K562 (cell line): ENCODE data around the gene COL4A2. TPM values are rescaled to one million over a fixed set of nuclear protein-coding genes. Genes with fewer than 3 reads are reported as not detected.

Experiments
- ATAC-seq: fragments of 200-7000 bp; cut with Tn5 transposase; 3 replicates; pipeline ENCODE4 v1.9.1; 2020; ENCODE audit warnings: moderate library complexity
- BruUV-seq: library from RNA; stranded (reverse); fragments of 400-500 nt; replicated peaks from 2 replicates; lab custom pipeline; 2021; lab: Mats Ljungman, UMichigan
- CTCF ChIA-PET: fragments of 300-600 bp; formaldehyde crosslinking; extraction: SDS; loops from one replicate; lab custom pipeline; 2021; ENCODE audit warnings: low intra/inter-chr PET ratio; lab: Yijun Ruan, JAX
- POLR2A ChIA-PET: fragments of 300-600, 350-650 bp; sonication (Branson Sonifier 250); formaldehyde crosslinking; extraction: SDS; loops from one replicate; lab custom pipeline; 2021; ENCODE audit warnings: antibody characterized with exemption, inconsistent platforms; lab: Yijun Ruan, JAX
- DNase-seq, 4 experiments: peaks; one replicate each; pipeline versions ENCODE4 v3.0.0 to v3.0.0-alpha.2; 2011 to 2018; ENCODE audit warnings: low spot score in 3 of 4, mixed read lengths in 3 of 4; ENCODE audit errors: extremely low read depth in 1 of 4
- FAIRE-seq: peaks from 2 replicates; lab custom pipeline; 2011; peaks lifted over from hg19 to GRCh38; lab: Jason Lieb, UNC
- H2AFZ ChIP-seq: 2 replicates; pipeline ENCODE4 v1.6.0; 2011; ENCODE audit warnings: low read depth, low read length, control low read depth, inconsistent platforms
- H3K27ac ChIP-seq: fragments of 200-600 bp; 3 replicates; pipeline ENCODE4 v1.8.0; 2011; ENCODE audit warnings: low read depth, mild to moderate bottlenecking, control low read depth, inconsistent platforms, low read length, moderate library complexity, mixed read lengths; ENCODE audit errors: extremely low read depth
- H3K27me3 ChIP-seq, 2 experiments: fragments of 300-600 bp in 1 of 2; 2 replicates in 1 of 2; 3 replicates in 1 of 2; pipeline versions ENCODE4 v1.6.0 to v1.8.0; 2011; ENCODE audit warnings: inconsistent platforms in 2 of 2, low read length in 2 of 2, mild to moderate bottlenecking in 1 of 2, mixed read lengths in 1 of 2, moderate library complexity in 1 of 2; ENCODE audit not compliant: control insufficient read depth in 2 of 2, insufficient read depth in 2 of 2
- H3K36me3 ChIP-seq: fragments of 300-600 bp; 3 replicates; pipeline ENCODE4 v1.8.0; 2011; ENCODE audit warnings: mild to moderate bottlenecking, low read length, inconsistent platforms; ENCODE audit not compliant: control insufficient read depth, insufficient read depth
- H3K4me1 ChIP-seq, 2 experiments: fragments of 200-600 bp in 1 of 2; replicated peaks in 1 of 2; 2 replicates in 1 of 2; 3 replicates in 1 of 2; pipeline versions ENCODE4 v1.5.1 to v1.8.0; 2011; ENCODE audit warnings: inconsistent platforms in 2 of 2, low read length in 2 of 2, mild to moderate bottlenecking in 1 of 2, mixed read lengths in 1 of 2, moderate library complexity in 1 of 2; ENCODE audit not compliant: control insufficient read depth in 2 of 2, insufficient read depth in 2 of 2
- H3K4me2 ChIP-seq: 2 replicates; pipeline ENCODE4 v1.6.1; 2011; ENCODE audit warnings: low read length, control low read depth, inconsistent platforms, mixed read lengths; ENCODE audit not compliant: insufficient read depth
- H3K4me3 ChIP-seq: fragments of 200-600 bp; sonication (generic), shearing (Covaris generic); 2 replicates; pipeline ENCODE4 v1.5.1; 2016; ENCODE audit warnings: control low read depth, inconsistent platforms
- H3K79me2 ChIP-seq: fragments of 200-600 bp; 3 replicates; pipeline ENCODE4 v1.8.0; 2011; ENCODE audit warnings: low read length, inconsistent platforms; ENCODE audit not compliant: control insufficient read depth, insufficient read depth
- H3K9ac ChIP-seq, 2 experiments: 2 replicates each; pipeline versions ENCODE4 v1.6.0 to v1.6.1; 2011; ENCODE audit warnings: low read depth in 2 of 2, low read length in 2 of 2, control low read depth in 1 of 2, inconsistent platforms in 1 of 2, mild to moderate bottlenecking in 1 of 2, mixed read lengths in 1 of 2; ENCODE audit not compliant: insufficient read depth in 1 of 2
- H3K9me1 ChIP-seq: one replicate; pipeline ENCODE4 v1.6.0; 2011; ENCODE audit warnings: inconsistent platforms, mild to moderate bottlenecking, low read length, moderate library complexity; ENCODE audit not compliant: control insufficient read depth, insufficient read depth
- H3K9me3 ChIP-seq: replicated peaks from 2 replicates; pipeline ENCODE4 v1.5.1; 2011; ENCODE audit warnings: low read depth, low read length, inconsistent platforms; ENCODE audit not compliant: control insufficient read depth, insufficient read depth
- H4K20me1 ChIP-seq: replicated peaks from 2 replicates; pipeline ENCODE4 v1.6.1; 2011; ENCODE audit warnings: low read length, inconsistent platforms, mixed read lengths; ENCODE audit not compliant: control insufficient read depth, insufficient read depth
- CREB1 ChIP-seq, 2 experiments: sonication (generic) in 1 of 2; formaldehyde crosslinking in 1 of 2; IDR thresholded peaks; 2 replicates each; pipeline versions ENCODE4 v1.6.1 to v1.8.0; 2012 to 2022; ENCODE audit warnings: inconsistent platforms in 1 of 2, mild to moderate bottlenecking in 1 of 2, missing genetic modification reagents in 1 of 2, moderate library complexity in 1 of 2
- HSF4 ChIP-seq: fragments of 250-450 bp; sonication (Bioruptor Pico); IDR thresholded peaks from 2 replicates; pipeline ENCODE4 v2.1.2; 2022; ENCODE audit warnings: mild to moderate bottlenecking, moderate library complexity, borderline replicate concordance
- NEUROD1 ChIP-seq: fragments of 150-350 bp; IDR thresholded peaks from 2 replicates; pipeline ENCODE4 v1.6.1; 2014; ENCODE audit warnings: borderline replicate concordance, low read length, low read depth; ENCODE audit not compliant: partially characterized antibody
- PRMT5 ChIP-seq: sonication (generic); formaldehyde crosslinking; IDR thresholded peaks from 2 replicates; pipeline ENCODE4 v1.5.0; 2020; ENCODE audit warnings: missing genetic modification reagents
- TCF3 ChIP-seq: sonication (generic); formaldehyde crosslinking; IDR thresholded peaks from 2 replicates; pipeline ENCODE4 v1.4.0; 2020; ENCODE audit warnings: mild to moderate bottlenecking, missing genetic modification reagents
- THAP7 ChIP-seq: fragments of 250-450 bp; sonication (Bioruptor Pico); IDR thresholded peaks from 2 replicates; pipeline ENCODE4 v1.5.0; 2021
- ZBTB1 ChIP-seq: sonication (generic); formaldehyde crosslinking; IDR thresholded peaks from 2 replicates; pipeline ENCODE4 v1.8.1; 2023; ENCODE audit warnings: missing genetic modification reagents, low read depth, mild to moderate bottlenecking, borderline replicate concordance
- ZNF263 ChIP-seq: sonication (generic); formaldehyde crosslinking; IDR thresholded peaks from 2 replicates; pipeline ENCODE4 v1.8.0; 2022; ENCODE audit warnings: mild to moderate bottlenecking, missing genetic modification reagents, borderline replicate concordance
- ZNF436 ChIP-seq: fragments of 250-450, 450-650 bp; sonication (Bioruptor Pico); formaldehyde crosslinking; IDR thresholded peaks from 2 replicates; pipeline ENCODE4 v1.7.0; 2020; ENCODE audit warnings: mild to moderate bottlenecking
- WGBS: fragments of 100-300 bp; shearing (Covaris generic); methylation state at CpG from one replicate; pipeline ENCODE4 v1.1.6; 2016; ENCODE audit warnings: low coverage, mixed read lengths; ENCODE audit not compliant: insufficient coverage; ENCODE audit errors: missing lambda C conversion rate; 5-methylcytosine and 5-hydroxymethylcytosine counted together
- in situ Hi-C: fragments of 300-500 bp; cut with MboI; formaldehyde crosslinking; loops from 4 replicates; pipeline ENCODE4 v1.15.0; 2018; ENCODE audit warnings: inconsistent platforms, mixed read lengths
- intact Hi-C: fragments of 100-400 bp; cut with micrococcal nuclease; formaldehyde crosslinking; loops from 2 replicates; pipeline ENCODE4 v1.14.2; 2022
- polyA plus RNA-seq, 8 experiments: library from polyadenylated mRNA; depleted of rRNA in 4 of 8; stranded (reverse) in 5 of 8; unstranded in 3 of 8; fragments of >200 nt; fragmentation: Nextera tagmentation in 2 of 8; fragmentation: Illumina TruSeq in 1 of 8; extraction: Ambion mirVana in 2 of 8; extraction: Trizol in 1 of 8; gene quantifications; 2 replicates each; pipeline versions ENCODE4 v1.2.1 to v1.2.3, GENCODE V29; 2011 to 2014; ENCODE audit warnings: inconsistent platforms in 1 of 8, missing spikeins in 1 of 8
- total RNA-seq, 7 experiments: library from RNA; depleted of rRNA in 6 of 7; stranded (reverse); fragments of >200 nt in 6 of 7; fragmentation: Illumina TruSeq in 2 of 7; extraction: Trizol in 2 of 7; gene quantifications; 2 replicates each; pipeline versions ENCODE4 v1.2.1 to v1.2.3, GENCODE V29; 2011 to 2021; ENCODE audit warnings: low replicate concordance in 1 of 7
- TF ChIP-seq, protein P1 (sequence below): fragments of 200-800 bp; sonication (Bioruptor generic); IDR thresholded peaks from 2 replicates; pipeline ENCODE4 v1.6.1; 2017; ENCODE audit warnings: missing genetic modification characterization, missing compliant biosample characterization
- TF ChIP-seq, protein P2 (sequence below), 2 experiments: fragments of 450-650 bp; conservative IDR thresholded peaks; 2 replicates each; pipeline ENCODE4 v1.6.1; 2017; ENCODE audit warnings: mild to moderate bottlenecking in 2 of 2, moderate library complexity in 2 of 2
- TF ChIP-seq, protein P3 (sequence below): fragments of 450-650 bp; IDR thresholded peaks from 2 replicates; pipeline ENCODE4 v1.7.0; 2016; ENCODE audit warnings: borderline replicate concordance
- TF ChIP-seq, protein P4 (sequence below): fragments of 450-650 bp; IDR thresholded peaks from 2 replicates; pipeline ENCODE4 v1.6.1; 2016; ENCODE audit warnings: borderline replicate concordance

The COL4A2 gene
- total and polyA plus RNA-seq, 9 of the 15 experiments (the other 6 are each of a cell fraction or from before 2014, with no cell fraction given): 0.13 to 15.2 (median 8.1) TPM

DNA sequence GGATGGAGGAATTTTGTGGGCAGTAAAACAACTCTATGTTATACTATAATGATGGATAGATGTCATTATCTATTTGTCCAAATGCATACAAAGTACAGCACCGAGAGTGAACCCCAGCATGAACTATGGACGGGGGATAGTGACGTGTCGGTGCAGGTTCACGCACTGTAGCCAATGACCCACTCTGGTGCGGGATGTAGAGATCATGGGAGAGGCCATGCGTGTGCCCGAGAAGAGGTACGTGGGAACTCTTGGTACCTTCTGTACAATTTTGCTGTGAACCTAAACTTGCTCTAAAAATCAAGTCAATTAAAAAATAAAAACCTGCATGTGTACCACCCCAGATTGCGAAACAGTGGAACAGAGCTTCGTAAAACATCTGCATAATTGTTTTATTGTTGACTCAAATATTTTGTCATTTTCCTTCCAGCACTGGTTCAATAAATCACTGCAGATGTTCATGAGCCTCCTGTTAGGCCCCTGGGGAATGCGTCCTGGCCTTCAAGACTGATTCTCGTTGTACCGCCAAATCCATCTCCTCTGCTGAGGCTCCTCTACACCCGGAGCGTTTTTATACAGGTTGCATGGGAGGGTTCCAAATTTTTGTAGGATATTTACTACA, 31.0 kb upstream of the COL4A2 start:
- under 1% methylated on average over 15 of the region's 16 CpGs for whole genome bisulfite sequencing
- no TSS peak for BruUV-seq
- intact Hi-C loops (no loop called here), in situ Hi-C loops (no loop called here)
- Histone ChIP-seq H3K27me3 (peaks cover 3 to 5% of the 10 kb centered on the region in 2 experiments; a peak in 3 of 5 replicates), H3K27ac (no peak overlapping the region), H3K9me1 (no peaks in the 10 kb centered on the region), H3K4me3 (no peak overlapping the region), H2AFZ (no peak overlapping the region), H3K9me3 (no peaks in the 10 kb centered on the region), H3K4me2 (no peak overlapping the region), H3K9ac (no peak overlapping the region), H3K36me3 (no peaks in the 10 kb centered on the region), H3K79me2 (no peaks in the 10 kb centered on the region), H3K4me1 (no peaks in the 10 kb centered on the region), H4K20me1 (no peaks in the 10 kb centered on the region)
- FAIRE-seq: no peak
- ChIA-PET CTCF (no interaction called here), POLR2A (no interaction called here)
- no peak for ATAC-seq
- no peak for DNase-seq
- TF ChIP-seq ZBTB1 (CRISPR knock-in tag) (no peak), ZNF436 (CRISPR knock-in tag) (no peak), HSF4 (no peak), ZNF263 (CRISPR knock-in tag) (no peak), PRMT5 (CRISPR knock-in tag) (no peak), THAP7 (no peak), CREB1 (IDR thresholded peaks at IDR 0.05) (no peak), CREB1 (CRISPR knock-in tag; IDR thresholded peaks at IDR 0.05) (no peak), NEUROD1 (no peak), TCF3 (CRISPR knock-in tag) (no peak)
- TF ChIP-seq, protein P1, sequence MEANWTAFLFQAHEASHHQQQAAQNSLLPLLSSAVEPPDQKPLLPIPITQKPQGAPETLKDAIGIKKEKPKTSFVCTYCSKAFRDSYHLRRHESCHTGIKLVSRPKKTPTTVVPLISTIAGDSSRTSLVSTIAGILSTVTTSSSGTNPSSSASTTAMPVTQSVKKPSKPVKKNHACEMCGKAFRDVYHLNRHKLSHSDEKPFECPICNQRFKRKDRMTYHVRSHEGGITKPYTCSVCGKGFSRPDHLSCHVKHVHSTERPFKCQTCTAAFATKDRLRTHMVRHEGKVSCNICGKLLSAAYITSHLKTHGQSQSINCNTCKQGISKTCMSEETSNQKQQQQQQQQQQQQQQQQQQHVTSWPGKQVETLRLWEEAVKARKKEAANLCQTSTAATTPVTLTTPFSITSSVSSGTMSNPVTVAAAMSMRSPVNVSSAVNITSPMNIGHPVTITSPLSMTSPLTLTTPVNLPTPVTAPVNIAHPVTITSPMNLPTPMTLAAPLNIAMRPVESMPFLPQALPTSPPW (CRISPR knock-in tag): no peak
- TF ChIP-seq, protein P2, sequence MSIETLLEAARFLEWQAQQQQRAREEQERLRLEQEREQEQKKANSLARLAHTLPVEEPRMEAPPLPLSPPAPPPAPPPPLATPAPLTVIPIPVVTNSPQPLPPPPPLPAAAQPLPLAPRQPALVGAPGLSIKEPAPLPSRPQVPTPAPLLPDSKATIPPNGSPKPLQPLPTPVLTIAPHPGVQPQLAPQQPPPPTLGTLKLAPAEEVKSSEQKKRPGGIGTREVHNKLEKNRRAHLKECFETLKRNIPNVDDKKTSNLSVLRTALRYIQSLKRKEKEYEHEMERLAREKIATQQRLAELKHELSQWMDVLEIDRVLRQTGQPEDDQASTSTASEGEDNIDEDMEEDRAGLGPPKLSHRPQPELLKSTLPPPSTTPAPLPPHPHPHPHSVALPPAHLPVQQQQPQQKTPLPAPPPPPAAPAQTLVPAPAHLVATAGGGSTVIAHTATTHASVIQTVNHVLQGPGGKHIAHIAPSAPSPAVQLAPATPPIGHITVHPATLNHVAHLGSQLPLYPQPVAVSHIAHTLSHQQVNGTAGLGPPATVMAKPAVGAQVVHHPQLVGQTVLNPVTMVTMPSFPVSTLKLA (conservative IDR thresholded peaks at IDR 0.05): no peak
- TF ChIP-seq, protein P3, sequence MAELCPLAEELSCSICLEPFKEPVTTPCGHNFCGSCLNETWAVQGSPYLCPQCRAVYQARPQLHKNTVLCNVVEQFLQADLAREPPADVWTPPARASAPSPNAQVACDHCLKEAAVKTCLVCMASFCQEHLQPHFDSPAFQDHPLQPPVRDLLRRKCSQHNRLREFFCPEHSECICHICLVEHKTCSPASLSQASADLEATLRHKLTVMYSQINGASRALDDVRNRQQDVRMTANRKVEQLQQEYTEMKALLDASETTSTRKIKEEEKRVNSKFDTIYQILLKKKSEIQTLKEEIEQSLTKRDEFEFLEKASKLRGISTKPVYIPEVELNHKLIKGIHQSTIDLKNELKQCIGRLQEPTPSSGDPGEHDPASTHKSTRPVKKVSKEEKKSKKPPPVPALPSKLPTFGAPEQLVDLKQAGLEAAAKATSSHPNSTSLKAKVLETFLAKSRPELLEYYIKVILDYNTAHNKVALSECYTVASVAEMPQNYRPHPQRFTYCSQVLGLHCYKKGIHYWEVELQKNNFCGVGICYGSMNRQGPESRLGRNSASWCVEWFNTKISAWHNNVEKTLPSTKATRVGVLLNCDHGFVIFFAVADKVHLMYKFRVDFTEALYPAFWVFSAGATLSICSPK: no peak
- TF ChIP-seq, protein P4, sequence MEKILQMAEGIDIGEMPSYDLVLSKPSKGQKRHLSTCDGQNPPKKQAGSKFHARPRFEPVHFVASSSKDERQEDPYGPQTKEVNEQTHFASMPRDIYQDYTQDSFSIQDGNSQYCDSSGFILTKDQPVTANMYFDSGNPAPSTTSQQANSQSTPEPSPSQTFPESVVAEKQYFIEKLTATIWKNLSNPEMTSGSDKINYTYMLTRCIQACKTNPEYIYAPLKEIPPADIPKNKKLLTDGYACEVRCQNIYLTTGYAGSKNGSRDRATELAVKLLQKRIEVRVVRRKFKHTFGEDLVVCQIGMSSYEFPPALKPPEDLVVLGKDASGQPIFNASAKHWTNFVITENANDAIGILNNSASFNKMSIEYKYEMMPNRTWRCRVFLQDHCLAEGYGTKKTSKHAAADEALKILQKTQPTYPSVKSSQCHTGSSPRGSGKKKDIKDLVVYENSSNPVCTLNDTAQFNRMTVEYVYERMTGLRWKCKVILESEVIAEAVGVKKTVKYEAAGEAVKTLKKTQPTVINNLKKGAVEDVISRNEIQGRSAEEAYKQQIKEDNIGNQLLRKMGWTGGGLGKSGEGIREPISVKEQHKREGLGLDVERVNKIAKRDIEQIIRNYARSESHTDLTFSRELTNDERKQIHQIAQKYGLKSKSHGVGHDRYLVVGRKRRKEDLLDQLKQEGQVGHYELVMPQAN: no peak
